ENCODE measurements around the gene FOXO1. TPM values are rescaled to one million over a fixed set of nuclear protein-coding genes. Genes with fewer than 3 reads are reported as not detected.

FOXO1 gene
- total and polyA plus RNA-seq, 9 of the 15 experiments (the other 6 are each of a cell fraction or from before 2014, with no cell fraction given), result 0.04 to 0.73 (median 0.20) TPM

- Histone ChIP-seq H3K27ac (ENCODE audit: extremely low read depth, low read depth, low read length) (no peak overlapping the region), H3K9ac (ENCODE audit: insufficient read depth in 1 of 2, low read depth in 2 of 2, low read length in 2 of 2) (no peak overlapping the region), H4K20me1 (replicated peaks; ENCODE audit: control insufficient read depth, insufficient read depth, low read length) (0 out of 2 replicates have a peak, but pooled peaks cover 5% of the 10 kb centered on the region), H3K9me1 (ENCODE audit: control insufficient read depth, insufficient read depth, low read length) (no peaks in the 10 kb centered on the region), H2AFZ (ENCODE audit: low read depth, low read length) (no peak overlapping the region), H3K4me1 (replicated peaks in 1 of 2; ENCODE audit: control insufficient read depth in 2 of 2, insufficient read depth in 2 of 2, low read length in 2 of 2) (no peaks in the 10 kb centered on the region), H3K9me3 (replicated peaks; ENCODE audit: control insufficient read depth, insufficient read depth, low read depth, low read length) (no peaks in the 10 kb centered on the region), H3K4me3 (no peak overlapping the region), H3K4me2 (ENCODE audit: insufficient read depth, low read length) (no peak overlapping the region), H3K79me2 (ENCODE audit: control insufficient read depth, insufficient read depth, low read length) (no peaks in the 10 kb centered on the region), H3K27me3 (ENCODE audit: control insufficient read depth in 2 of 2, insufficient read depth in 2 of 2, low read length in 2 of 2) (peaks cover 6 to 40% of the 10 kb centered on the region in 2 experiments; a peak in 3 of 5 replicates), H3K36me3 (ENCODE audit: control insufficient read depth, insufficient read depth, low read length) (no peaks in the 10 kb centered on the region)
- no peak for FAIRE-seq
- in situ Hi-C loops (cut with MboI), result no loop called here
- intact Hi-C loops (cut with micrococcal nuclease), result no loop called here
- BruUV-seq (replicated peaks), result no TSS peak
- POLR2A ChIA-PET, result interaction anchor here (0.8 kb wide), 1 partner anchor 28 kb away, joined by 3 read pairs; no protein-coding TSS in a partner anchor
- WGBS (ENCODE audit: insufficient coverage, low coverage, missing lambda C conversion rate), result 2% methylated on average over 8 of the region's 14 CpGs
- DNase-seq (ENCODE audit: extremely low read depth in 1 of 4, low spot score in 3 of 4), result no peak
- no peak for ATAC-seq
- CTCF ChIA-PET (ENCODE audit: low intra/inter-chr PET ratio), result no interaction called here
- TF ChIP-seq NCOA2 (IDR thresholded peaks at IDR 0.05; ENCODE audit: partially characterized antibody in 2 of 2) (no peak), HMG20A (CRISPR knock-in tag; conservative IDR thresholded peaks at IDR 0.05) (no peak), NR3C1 (CRISPR knock-in tag; IDR thresholded peaks at IDR 0.05) (no peak), ZNF699 (CRISPR knock-in tag; IDR thresholded peaks at IDR 0.05; ENCODE audit: insufficient replicate concordance) (no peak), TAF1 (IDR thresholded peaks at IDR 0.05; ENCODE audit: control insufficient read depth, extremely low read depth, insufficient read depth, low read length, severe bottlenecking) (no peak), CHD2 (IDR thresholded peaks at IDR 0.05; ENCODE audit: low read depth, low read length) (no peak), ZNF518B (CRISPR knock-in tag; IDR thresholded peaks at IDR 0.05) (no peak), HMGN3 (IDR thresholded peaks at IDR 0.05; ENCODE audit: borderline replicate concordance, extremely low read depth, insufficient read length, low read depth, low read length) (no peak), E4F1 (CRISPR knock-in tag; IDR thresholded peaks at IDR 0.05; ENCODE audit: borderline replicate concordance) (no peak), PML (IDR thresholded peaks at IDR 0.05; ENCODE audit: low read length) (no peak), MCM5 (IDR thresholded peaks at IDR 0.05; ENCODE audit: low read depth) (no peak), GTF2A2 (tag; IDR thresholded peaks at IDR 0.05) (no peak), KHSRP (IDR thresholded peaks at IDR 0.05) (no peak), ZNF639 (CRISPR knock-in tag; conservative IDR thresholded peaks at IDR 0.05 in 1 of 2, IDR thresholded peaks at IDR 0.05 in 1 of 2) (no peak)
Observed at GRCh38 chr13:40563350-40564125, 102.9 kb downstream of the FOXO1 start.
